Motor neuron (in vitro differentiated cells): ENCODE results near the gene ATP13A4. TPM values are rescaled to one million over a fixed set of nuclear protein-coding genes. Genes with fewer than 3 reads are reported as not detected.
"Not testable (repeated sequence)": the region's sequence is repeated elsewhere in the genome, so short reads cannot be mapped to it uniquely, and the experiment has no call there.

Experiments used
- ATAC-seq, 8 experiments: fragments of 200-7000 bp; cut with Tn5 transposase; replicated peaks in 6 of 8; 2 replicates each; pipeline ENCODE4 v1.8.0; 2021; ENCODE audit warnings: mild to moderate bottlenecking in 8 of 8, moderate library complexity in 8 of 8
- H3K27ac ChIP-seq, 2 donors: fragments of 250-450 bp; sonication (Bioruptor Pico); 2 replicates each; pipeline ENCODE4 v1.9.0; 2021; ENCODE audit warnings: antibody characterized with exemption in 2 of 2, mild to moderate bottlenecking in 2 of 2, moderate library complexity in 1 of 2
- H3K4me1 ChIP-seq, 2 donors: fragments of 250-450 bp; sonication (Bioruptor Pico); replicated peaks in 1 of 2; 2 replicates each; pipeline ENCODE4 v1.6.1; 2021; ENCODE audit warnings: antibody characterized with exemption in 2 of 2, mild to moderate bottlenecking in 2 of 2, moderate library complexity in 1 of 2
- H3K4me3 ChIP-seq, 5 donors: fragments of 250-450 bp; sonication (Bioruptor Pico); 2 replicates each; pipeline ENCODE4 v1.9.0; 2021; ENCODE audit warnings: antibody characterized with exemption in 5 of 5, mild to moderate bottlenecking in 5 of 5, moderate library complexity in 4 of 5
- WGBS, 10 experiments: fragments of 450-650 bp; shearing (Covaris generic); methylation state at CpG; one replicate each; pipeline ENCODE4 v1.0.0; 2022; 5-methylcytosine and 5-hydroxymethylcytosine counted together
- in situ Hi-C, 9 experiments: fragments of 400-800 bp; cut with MboI; loops; one replicate each; pipeline ENCODE4 v1.15.0; 2021; ENCODE audit warnings: low sequenced_read_pairs in 9 of 9, low pct_unique_long_range_greater_than_20kb in 2 of 9; ENCODE audit not compliant: unreplicated experiment in 9 of 9
- total RNA-seq, 8 experiments: library from RNA; unstranded; fragments of 300-600 nt; gene quantifications; 2 replicates each; pipeline versions ENCODE4 v1.2.3 to v1.2.4, GENCODE V29; 2022

ATP13A4 gene
- total RNA-seq, 8 experiments from 2014 or later = 0.20 to 5.6 (median 0.92) TPM; not detected in 1

DNA sequence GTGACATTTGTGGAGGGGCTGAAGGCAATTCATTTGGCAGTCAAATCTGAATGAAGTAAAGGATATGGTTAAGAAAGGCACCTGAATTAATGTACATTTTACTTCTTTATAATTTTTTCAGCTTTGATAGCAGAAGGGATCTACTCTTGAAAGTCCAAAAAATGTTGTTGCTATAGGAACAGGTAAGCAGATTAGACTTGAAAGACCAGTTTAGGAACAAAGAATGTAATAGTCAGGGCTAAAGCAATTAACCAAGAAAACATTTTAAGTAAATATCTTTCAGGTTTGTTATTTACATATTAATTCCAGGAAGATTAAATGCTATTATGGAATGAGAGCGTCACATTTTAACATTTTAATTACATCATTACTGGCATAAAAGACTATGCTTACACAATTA is 1.1 kb downstream of the ATP13A4 start:
- Histone ChIP-seq H3K4me3 (no peak overlapping the region), H3K4me1 (peaks cover 0 to 5% of the 10 kb centered on the region in 2 donors), H3K27ac (no peak overlapping the region)
- in situ Hi-C loops = loop anchor here in 8 of 9 experiments (25.0 kb wide), 5 partner anchors 91 to 991 kb away; no protein-coding TSS in a partner anchor
- ATAC-seq = no peak
- 0 to 100% (median 88%) methylated on average over 1 of the region's 1 CpG; no CpG with 5 or more reads in 1 of the 10 experiments for WGBS, 10 experiments

DNA sequence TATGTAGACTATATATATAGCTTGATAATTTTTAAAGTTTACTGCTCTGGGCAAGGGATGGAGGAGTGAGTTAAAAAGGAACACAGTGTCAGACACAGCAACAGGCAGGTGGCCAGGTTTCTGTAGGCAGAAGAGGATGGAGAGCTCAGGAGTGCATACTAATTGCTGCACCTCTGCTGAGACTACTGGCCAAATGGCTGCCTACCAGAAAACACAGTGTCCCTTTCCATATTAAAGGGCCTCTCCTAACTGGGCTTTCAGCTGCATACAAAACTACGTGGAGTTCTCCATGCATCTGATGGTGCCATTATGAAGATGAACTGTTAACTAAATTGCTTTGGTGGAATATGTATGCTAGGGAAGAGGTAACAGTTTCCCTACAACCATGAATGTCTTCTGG is 1.8 kb downstream of the ATP13A4 start:
- H3K4me1 ChIP-seq = peaks cover 4 to 8% of the 10 kb centered on the region in 2 donors
- in situ Hi-C loops = loop anchor here in 8 of 9 experiments (25.0 kb wide), 5 partner anchors 91 to 991 kb away; no protein-coding TSS in a partner anchor
- no peak overlapping the region for H3K27ac ChIP-seq
- WGBS, 10 experiments = 8 to 55% (median 50%) methylated on average over 1 of the region's 1 CpG; no CpG with 5 or more reads in 4 of the 10 experiments
- H3K4me3 ChIP-seq = no peak overlapping the region
- no peak for ATAC-seq

DNA sequence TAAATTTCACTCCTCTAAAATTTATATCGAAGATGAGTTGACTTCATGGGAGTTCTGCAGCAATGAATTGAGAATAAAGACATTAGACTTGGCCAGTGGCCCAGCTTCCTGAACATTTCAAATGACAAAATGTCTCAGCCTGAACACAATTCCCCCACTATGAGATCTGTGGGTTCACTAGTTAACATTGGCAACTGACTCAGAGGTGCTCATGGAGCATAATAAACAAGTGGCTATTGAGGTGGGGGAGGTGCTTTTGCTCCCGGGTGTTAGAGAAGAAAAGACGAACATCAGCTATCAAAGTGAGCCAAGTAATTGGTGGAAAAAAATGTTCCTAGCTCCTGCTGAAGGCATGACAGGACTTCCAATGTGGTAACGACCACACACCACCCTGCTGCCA is 6.3 kb downstream of the ATP13A4 start:
- Histone ChIP-seq H3K4me3 (no peak overlapping the region), H3K27ac (no peak overlapping the region), H3K4me1 (peaks cover 7 to 8% of the 10 kb centered on the region in 2 donors)
- in situ Hi-C loops = no loop called here
- WGBS, 10 experiments = 0 to 66% (median 31%) methylated on average over 1 to 4 of the region's 4 CpGs; no CpG with 5 or more reads in 2 of the 10 experiments
- peak in 3 of 8 experiments; percentile 52 to 81 (median 68) for ATAC-seq

DNA sequence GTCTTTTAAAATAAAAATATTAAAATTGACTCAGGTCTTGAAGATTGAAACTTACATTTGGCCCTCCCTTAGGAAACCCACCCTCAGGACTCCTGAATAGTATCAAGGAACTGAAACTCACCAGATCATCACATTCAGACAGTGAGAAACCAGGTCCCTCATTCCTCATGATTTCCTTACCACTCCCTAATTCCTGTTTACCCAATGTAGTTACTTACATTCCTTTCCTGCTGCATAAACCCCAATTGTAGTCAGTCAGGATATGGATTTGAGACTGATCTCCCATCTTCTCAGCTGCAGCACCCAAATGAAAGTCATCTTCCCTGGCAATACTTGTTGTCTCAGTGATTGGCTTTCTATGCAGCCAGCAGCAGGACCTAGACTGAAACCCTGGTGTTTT is 8.6 kb downstream of the ATP13A4 start:
- ATAC-seq = no peak
- Histone ChIP-seq H3K4me3 (no peak overlapping the region), H3K27ac (no peak overlapping the region), H3K4me1 (peaks cover 4 to 7% of the 10 kb centered on the region in 2 donors)
- in situ Hi-C loops = no loop called here

DNA sequence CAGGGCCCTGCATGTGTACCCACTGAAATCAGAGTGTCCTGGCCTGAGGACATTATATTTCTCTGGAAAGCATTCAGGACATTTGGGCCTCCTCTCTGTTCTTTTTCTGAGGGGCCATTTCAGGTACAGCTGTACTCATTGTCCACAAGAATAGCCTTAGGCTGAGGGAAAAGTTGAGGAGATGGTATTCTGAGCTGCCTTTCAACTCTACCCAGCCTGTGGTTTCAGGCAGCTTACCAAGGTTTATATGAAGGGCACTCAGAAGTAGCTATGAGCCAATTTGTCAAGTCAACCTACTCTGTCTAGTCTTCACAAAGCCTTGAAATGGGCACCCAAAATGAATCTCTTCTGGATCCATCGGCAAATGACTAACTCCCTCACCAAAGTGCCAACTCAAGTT is 9.4 kb downstream of the ATP13A4 start:
- in situ Hi-C loops = no loop called here
- Histone ChIP-seq H3K4me1 (peaks cover 4 to 7% of the 10 kb centered on the region in 2 donors), H3K4me3 (no peak overlapping the region), H3K27ac (no peak overlapping the region)
- WGBS, 10 experiments = 0 to 100% (median 75%) methylated on average over 1 of the region's 1 CpG; no CpG with 5 or more reads in 3 of the 10 experiments
- no peak for ATAC-seq

DNA sequence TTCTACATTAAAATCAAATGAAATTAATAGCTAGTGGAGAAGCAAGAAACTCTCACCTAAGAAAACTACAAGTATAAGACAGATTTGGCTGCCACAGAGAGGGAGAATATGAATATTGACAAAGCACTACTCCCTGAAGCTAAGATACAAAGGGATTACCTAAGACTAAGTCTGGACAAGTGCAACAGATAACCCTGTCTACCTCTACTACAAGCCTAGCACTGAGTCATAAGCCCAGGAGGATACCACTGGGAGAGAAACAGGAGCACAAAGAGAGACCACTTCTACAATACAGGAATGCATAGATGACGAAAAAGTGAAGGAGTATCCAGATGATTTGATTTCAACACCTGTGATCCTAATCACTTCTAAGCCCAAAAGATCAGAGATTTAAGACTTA is 10.4 kb downstream of the ATP13A4 start:
- Histone ChIP-seq H3K27ac (no peak overlapping the region), H3K4me1 (peaks cover 4 to 7% of the 10 kb centered on the region in 2 donors), H3K4me3 (no peak overlapping the region)
- ATAC-seq = no peak
- 60 to 100% methylated on average over 1 of the region's 1 CpG; no CpG with 5 or more reads in 8 of the 10 experiments for WGBS, 10 experiments
- in situ Hi-C loops = no loop called here

DNA sequence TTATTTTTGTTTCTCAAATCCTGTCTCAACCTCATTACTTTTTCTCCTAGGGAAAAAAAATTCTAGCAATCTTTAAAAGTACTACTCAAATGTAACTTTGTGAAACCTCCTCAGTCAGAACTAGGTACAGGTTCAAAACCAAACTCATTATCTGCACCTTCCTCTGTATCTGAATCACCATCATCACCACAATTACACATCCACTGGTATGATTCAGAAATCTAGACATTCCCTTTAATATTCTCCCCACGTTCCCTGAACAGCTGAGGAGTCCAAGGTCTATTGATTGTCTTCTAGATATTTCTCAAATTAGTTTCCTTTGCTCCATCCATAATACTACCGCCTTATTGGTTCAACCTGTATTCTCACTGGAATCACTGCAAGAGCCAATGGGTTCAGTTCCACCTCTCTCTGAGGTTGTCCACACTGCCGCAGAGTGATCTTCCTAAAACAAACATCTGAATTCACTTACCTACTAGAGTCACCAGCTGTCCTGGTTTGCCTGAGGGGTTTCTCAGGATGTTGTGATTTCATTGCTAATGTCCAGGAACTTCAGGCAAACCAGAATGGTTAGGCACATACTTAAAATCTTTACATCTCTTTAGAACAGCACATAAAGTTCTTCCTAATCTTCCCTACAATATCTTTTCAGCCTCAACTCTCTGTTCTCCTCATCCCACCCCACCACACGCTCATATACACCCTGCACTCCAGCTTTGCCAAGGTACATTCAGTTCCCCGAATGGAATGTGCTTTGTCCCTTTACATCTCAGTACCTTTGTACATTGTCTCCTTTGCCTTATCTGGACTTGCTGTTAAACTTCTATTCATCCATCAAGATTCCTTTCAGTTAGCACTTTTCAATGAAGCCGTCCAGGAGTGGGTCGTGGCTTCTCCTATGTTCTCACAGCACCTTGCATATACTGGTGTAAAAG is 24.2 kb downstream of the ATP13A4 start:
- ATAC-seq = no peak
- Histone ChIP-seq H3K27ac (no peak overlapping the region), H3K4me3 (no peak overlapping the region), H3K4me1 (no peaks in the 10 kb centered on the region)
- in situ Hi-C loops = no loop called here
- 20 to 92% (median 74%) methylated on average over 2 to 7 of the region's 7 CpGs; no CpG with 5 or more reads in 1 of the 10 experiments for WGBS, 10 experiments

DNA sequence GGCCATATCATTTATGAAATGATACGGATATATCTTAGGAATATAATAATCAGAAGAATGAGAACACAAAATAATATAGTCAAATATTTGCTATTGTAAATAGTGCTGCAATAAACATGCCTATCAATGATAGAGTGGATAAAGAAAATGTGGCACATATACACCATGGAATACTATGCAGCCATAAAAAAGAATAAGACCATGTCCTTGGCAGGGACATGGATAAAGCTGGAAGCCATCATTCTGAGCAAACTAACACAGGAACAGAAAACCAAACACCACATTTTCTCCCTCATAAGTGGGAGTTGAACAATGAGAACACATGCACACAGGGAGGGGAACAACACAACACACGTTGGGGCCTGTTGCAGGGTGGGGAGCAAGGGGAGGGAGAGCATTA is 28.6 kb downstream of the ATP13A4 start:
- H3K4me3 ChIP-seq, H3K4me1 ChIP-seq, H3K27ac ChIP-seq, in situ Hi-C loops, ATAC-seq: not testable (repeated sequence)
- WGBS, 10 experiments = 0 to 100% (median 88%) methylated on average over 1 to 2 of the region's 2 CpGs

DNA sequence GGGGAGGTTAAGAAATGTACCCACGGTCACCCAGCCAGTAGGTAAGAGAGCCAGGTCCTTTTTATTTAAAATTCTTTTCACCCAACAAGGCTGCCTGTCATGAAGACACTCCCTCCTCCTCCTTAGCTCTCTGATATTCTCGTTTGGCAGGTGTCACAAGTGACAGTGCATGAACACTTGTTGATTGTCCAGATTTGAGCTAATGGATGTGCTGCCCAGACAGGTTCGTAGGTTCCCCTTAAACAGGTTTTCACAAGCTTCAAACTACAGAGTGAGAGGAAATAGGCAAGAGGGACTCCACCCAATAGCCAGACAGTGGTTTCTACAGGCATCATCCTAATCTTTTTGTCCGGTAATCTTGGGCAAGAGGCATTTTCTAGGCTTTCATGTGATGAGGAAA is 32.2 kb downstream of the ATP13A4 start:
- Histone ChIP-seq H3K4me1 (no peaks in the 10 kb centered on the region), H3K27ac (no peak overlapping the region), H3K4me3 (no peak overlapping the region)
- in situ Hi-C loops = no loop called here
- WGBS, 10 experiments = 0 to 100% (median 78%) methylated on average over 1 to 4 of the region's 4 CpGs; no CpG with 5 or more reads in 2 of the 10 experiments
- no peak for ATAC-seq

DNA sequence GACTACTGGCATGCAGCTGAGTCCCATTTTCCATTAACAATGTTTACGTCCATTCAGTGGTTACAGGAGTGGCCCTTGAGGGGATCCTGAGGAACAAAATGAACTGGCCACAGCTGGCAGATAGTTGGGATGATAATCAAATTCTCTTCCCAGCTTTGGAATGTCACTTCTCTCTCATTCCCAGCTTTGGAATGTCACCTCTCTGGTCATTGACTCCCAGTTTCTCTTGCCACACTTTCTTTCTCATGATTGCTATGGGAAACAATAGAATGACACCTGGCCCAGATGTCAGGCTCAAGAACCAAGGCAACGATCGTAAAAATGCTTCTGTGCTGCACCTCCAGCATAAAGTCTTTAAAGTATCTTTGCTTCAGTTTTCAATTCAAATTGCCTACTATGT is 34.0 kb downstream of the ATP13A4 start:
- in situ Hi-C loops = no loop called here
- Histone ChIP-seq H3K4me1 (no peaks in the 10 kb centered on the region), H3K4me3 (no peak overlapping the region), H3K27ac (no peak overlapping the region)
- WGBS, 10 experiments = 23 to 100% (median 72%) methylated on average over 1 to 3 of the region's 3 CpGs; no CpG with 5 or more reads in 1 of the 10 experiments
- ATAC-seq = no peak

DNA sequence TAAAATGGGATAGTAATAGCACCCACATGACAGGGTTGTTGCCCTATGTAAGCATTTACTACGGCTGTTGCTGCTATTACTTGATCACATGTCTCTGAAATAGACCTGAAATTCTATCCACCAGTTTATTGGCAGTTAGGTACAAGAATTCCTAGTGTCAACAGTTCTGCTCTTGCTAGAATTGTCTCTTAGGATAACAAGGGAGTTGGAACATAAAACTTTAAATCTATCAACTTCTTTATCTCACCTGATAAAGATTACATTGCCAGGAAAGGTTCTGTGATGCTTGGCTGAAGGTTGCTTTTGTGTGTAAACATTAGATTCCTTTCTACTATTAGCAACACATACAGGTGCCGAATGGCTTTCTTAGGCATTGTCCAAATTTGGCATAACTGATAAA is 38.7 kb downstream of the ATP13A4 start:
- in situ Hi-C loops = no loop called here
- WGBS, 10 experiments = 0 to 100% (median 69%) methylated on average over 1 to 2 of the region's 2 CpGs; no CpG with 5 or more reads in 1 of the 10 experiments
- Histone ChIP-seq H3K4me1 (no peaks in the 10 kb centered on the region), H3K27ac (no peak overlapping the region), H3K4me3 (no peak overlapping the region)
- no peak for ATAC-seq

DNA sequence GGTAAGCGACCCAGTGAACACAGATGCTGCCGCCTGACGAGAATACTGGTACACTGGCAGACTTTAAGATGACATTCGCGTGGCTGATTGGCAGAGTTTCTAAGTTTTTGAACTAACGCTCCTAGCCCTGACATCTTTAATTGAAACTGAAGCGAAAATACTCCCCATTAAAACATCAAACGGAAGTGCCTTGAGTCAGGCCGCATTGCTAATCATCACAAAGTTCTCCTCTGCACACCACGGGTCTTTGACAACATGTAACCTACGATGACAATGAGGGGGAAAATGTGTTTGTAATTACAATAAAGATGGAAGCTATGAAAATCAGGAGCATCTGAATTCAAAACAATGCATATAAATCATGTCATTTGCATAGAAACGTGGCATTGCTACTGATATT is 44.5 kb downstream of the ATP13A4 start:
- H3K27ac ChIP-seq = no peak overlapping the region
- in situ Hi-C loops = no loop called here
- ATAC-seq = no peak
- no peak overlapping the region for H3K4me3 ChIP-seq
- 0 to 83% (median 63%) methylated on average over 1 to 10 of the region's 12 CpGs; no CpG with 5 or more reads in 1 of the 10 experiments for WGBS, 10 experiments
- H3K4me1 ChIP-seq = no peaks in the 10 kb centered on the region

DNA sequence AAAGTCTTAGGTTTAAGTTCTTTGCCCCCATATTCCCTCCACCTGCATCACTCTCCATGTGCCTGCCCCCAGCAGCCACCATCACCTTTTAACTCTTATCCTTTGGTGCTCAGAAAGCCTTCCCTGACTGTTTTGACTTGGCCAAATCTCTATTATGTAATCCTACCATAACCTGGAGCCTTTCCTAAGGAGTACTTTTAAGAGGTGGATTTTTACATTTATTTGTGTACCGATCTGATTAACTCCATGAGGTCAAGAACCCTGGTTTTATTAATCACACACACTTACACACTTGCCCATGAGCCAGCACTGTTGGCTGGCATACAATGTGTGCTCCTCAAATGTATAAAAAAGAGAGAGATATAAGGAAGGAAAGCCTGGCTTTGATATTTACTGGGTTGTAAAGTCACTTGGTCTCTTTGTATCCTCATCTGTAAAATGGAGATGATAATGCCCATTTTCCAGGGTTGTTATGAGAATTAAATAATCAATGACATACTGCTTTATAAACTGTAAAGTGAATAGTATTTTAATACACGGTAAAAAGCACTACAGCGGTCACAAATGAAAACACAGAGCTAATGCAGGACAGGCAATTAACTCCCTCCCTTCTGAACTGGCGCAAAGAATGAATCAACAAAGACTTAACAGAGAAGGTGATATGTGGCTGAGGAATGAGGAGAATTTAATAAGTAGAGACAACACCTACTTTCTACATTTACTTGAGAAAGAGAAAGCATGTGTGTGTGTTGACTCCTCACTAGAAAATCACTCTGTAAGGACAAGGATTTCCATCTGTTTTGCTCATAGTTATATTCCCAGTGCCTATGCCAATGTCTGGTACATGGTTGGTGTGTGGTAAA is 45.4 kb downstream of the ATP13A4 start:
- WGBS, 10 experiments = 31 to 100% (median 85%) methylated on average over 1 to 4 of the region's 4 CpGs
- H3K4me1 ChIP-seq = no peaks in the 10 kb centered on the region
- in situ Hi-C loops = no loop called here
- no peak overlapping the region for H3K27ac ChIP-seq
- no peak for ATAC-seq
- no peak overlapping the region for H3K4me3 ChIP-seq
